ENCODE results near the gene UXS1. TPM values are rescaled to one million over a fixed set of nuclear protein-coding genes. Genes with fewer than 3 reads are reported as not detected.

The UXS1 gene
- total RNA-seq, 4 donors from 2014 or later, result 23.5 to 40.4 (median 33.1) TPM

DNA sequence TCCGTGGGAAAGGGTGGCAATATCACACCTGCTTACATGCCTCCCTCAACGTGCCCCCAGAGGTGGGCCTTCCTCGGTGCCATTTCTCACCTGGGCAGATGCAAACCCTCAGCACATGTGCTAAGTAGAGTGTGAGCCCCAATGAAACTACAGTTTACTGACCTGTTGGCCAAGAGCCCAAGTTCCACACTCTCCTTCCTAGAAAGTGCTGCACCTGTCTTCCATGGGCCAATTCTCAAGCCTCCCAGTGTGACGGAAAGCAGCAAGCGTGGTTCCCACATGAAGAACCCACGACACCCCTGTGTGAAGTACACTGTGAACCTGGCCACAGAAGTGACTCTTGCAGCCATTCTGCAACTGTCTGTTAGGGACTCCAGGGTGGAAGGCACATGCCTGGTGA is 73.7 kb downstream of the UXS1 start:
- no peak for TF ChIP-seq POLR2A (IDR thresholded peaks at IDR 0.05)
- TF ChIP-seq, protein P1, sequence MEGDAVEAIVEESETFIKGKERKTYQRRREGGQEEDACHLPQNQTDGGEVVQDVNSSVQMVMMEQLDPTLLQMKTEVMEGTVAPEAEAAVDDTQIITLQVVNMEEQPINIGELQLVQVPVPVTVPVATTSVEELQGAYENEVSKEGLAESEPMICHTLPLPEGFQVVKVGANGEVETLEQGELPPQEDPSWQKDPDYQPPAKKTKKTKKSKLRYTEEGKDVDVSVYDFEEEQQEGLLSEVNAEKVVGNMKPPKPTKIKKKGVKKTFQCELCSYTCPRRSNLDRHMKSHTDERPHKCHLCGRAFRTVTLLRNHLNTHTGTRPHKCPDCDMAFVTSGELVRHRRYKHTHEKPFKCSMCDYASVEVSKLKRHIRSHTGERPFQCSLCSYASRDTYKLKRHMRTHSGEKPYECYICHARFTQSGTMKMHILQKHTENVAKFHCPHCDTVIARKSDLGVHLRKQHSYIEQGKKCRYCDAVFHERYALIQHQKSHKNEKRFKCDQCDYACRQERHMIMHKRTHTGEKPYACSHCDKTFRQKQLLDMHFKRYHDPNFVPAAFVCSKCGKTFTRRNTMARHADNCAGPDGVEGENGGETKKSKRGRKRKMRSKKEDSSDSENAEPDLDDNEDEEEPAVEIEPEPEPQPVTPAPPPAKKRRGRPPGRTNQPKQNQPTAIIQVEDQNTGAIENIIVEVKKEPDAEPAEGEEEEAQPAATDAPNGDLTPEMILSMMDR (IDR thresholded peaks at IDR 0.05), result no peak
- DNase-seq, result no peak
- no peak overlapping the region for H3K27ac ChIP-seq
- intact Hi-C loops (cut with DNase I), result no loop called here
- no peaks in the 10 kb centered on the region for H3K27me3 ChIP-seq
- no peaks in the 10 kb centered on the region for H3K9me3 ChIP-seq
- H3K4me3 ChIP-seq, result no peak overlapping the region
- H3K36me3 ChIP-seq, result peaks cover 0 to 74% (median 8%) of the 10 kb centered on the region in 3 donors
- H3K4me1 ChIP-seq, result peaks cover 0 to 42% (median 2%) of the 10 kb centered on the region in 3 donors
- WGBS, 2 donors, result 84 to 89% methylated on average over 3 to 6 of the region's 6 CpGs

DNA sequence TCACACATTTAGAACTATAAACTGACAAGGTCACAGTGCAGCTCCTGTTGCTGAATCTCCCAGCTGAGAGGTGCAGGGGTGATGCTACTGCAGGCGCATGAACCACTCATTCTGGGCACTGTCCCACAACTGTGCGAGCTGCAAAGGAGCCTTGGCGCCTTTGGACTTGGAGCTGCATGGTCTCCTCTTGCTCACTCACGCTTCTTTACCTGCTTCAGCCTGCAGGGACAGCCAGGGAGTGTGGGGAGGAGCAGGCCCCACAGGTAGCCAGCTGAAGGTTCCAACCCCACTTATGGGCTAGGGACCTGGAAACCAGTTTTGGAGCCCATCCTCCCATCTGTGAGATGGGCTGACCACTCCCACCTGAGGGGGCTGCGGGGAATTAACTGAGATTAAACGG is 75.0 kb downstream of the UXS1 start:
- H3K36me3 ChIP-seq, result peaks cover 0 to 64% (median 8%) of the 10 kb centered on the region in 3 donors
- no peak overlapping the region for H3K4me3 ChIP-seq
- TF ChIP-seq, protein P1 (IDR thresholded peaks at IDR 0.05), result no peak
- TF ChIP-seq POLR2A (IDR thresholded peaks at IDR 0.05), result no peak
- no peak overlapping the region for H3K27ac ChIP-seq
- peaks cover 0 to 42% (median 0%) of the 10 kb centered on the region in 3 donors for H3K4me1 ChIP-seq
- no peaks in the 10 kb centered on the region for H3K27me3 ChIP-seq
- intact Hi-C loops (cut with DNase I), result no loop called here
- no peaks in the 10 kb centered on the region for H3K9me3 ChIP-seq
- DNase-seq, result no peak
- WGBS, 2 donors, result 87 to 88% methylated on average over 4 of the region's 6 CpGs

DNA sequence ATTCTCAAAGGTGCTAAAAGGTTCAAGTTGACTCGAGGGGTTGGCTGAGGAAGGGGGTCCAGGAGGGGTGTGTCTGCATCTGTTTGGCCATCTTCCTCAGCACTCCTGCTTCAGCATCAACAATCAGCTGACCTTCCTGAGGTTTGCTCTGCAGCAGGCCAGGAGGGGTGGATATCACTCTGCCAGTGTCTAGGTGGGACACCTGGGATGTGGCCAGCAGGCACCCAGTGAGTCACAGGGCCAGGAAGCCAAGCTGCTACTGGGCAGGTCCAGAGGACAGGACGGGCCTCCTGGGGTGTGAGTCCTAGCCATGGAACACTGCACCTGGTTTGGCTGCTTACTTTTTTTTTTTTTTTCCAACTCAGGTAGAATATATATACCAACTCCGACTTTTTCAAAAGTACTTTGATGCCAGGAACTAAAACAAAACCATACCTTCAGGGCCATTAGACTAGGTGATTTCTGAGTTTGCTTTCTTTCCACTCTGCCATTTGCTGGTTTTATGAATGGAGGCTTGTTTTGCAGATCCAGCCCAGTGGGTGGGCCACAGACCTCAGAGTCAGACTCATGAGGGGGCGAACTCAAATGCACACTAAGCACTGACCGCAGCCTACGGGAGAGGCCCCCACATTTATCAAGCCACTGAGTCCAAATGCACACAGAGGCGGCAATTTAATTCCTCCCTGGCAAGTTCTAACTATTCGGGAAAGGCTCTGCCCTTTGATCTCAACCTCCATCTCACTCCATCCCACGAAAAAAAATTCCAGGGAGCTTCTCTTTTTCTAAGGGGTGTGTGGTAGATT is 76.0 kb downstream of the UXS1 start:
- DNase-seq, result no peak
- TF ChIP-seq, protein P1 (IDR thresholded peaks at IDR 0.05), result no peak
- no peak for TF ChIP-seq POLR2A (IDR thresholded peaks at IDR 0.05)
- Histone ChIP-seq H3K4me3 (no peak overlapping the region), H3K4me1 (peaks cover 0 to 47% (median 0%) of the 10 kb centered on the region in 3 donors), H3K9me3 (no peaks in the 10 kb centered on the region), H3K27ac (peak overlapping the region in 1 of 4 donors; percentile 29), H3K36me3 (peaks cover 0 to 61% (median 8%) of the 10 kb centered on the region in 3 donors), H3K27me3 (no peaks in the 10 kb centered on the region)
- intact Hi-C loops (cut with DNase I), result no loop called here
- WGBS, 2 donors, result 60 to 79% methylated on average over 8 to 9 of the region's 9 CpGs

DNA sequence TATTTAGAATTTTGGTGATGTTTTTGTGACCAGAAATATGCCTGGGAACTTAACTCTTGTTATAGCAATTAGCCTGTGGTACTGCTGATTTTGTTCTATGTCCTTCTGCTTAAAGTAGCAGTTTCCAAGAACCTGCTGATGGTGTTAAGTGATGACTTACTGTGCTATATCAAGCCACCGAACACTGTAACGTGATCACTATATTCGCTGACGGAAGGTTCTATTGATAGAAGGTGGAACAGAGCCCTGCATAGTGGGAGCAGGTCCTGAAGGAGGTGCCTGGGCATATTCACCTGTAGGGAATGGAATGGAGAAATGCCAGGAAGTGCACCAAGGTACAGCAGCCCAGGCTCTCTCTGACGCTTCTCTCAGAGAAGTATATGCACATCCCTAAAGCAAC is 76.8 kb downstream of the UXS1 start:
- Histone ChIP-seq H3K27ac (no peak overlapping the region), H3K4me1 (peaks cover 0 to 44% (median 0%) of the 10 kb centered on the region in 3 donors), H3K27me3 (no peaks in the 10 kb centered on the region), H3K36me3 (peaks cover 0 to 59% (median 8%) of the 10 kb centered on the region in 3 donors), H3K4me3 (no peak overlapping the region), H3K9me3 (no peaks in the 10 kb centered on the region)
- DNase-seq, result no peak
- intact Hi-C loops (cut with DNase I), result no loop called here
- WGBS, 2 donors, result 98 to 100% methylated on average over 1 to 5 of the region's 5 CpGs
- TF ChIP-seq, protein P1 (IDR thresholded peaks at IDR 0.05), result no peak
- TF ChIP-seq POLR2A (IDR thresholded peaks at IDR 0.05), result no peak

DNA sequence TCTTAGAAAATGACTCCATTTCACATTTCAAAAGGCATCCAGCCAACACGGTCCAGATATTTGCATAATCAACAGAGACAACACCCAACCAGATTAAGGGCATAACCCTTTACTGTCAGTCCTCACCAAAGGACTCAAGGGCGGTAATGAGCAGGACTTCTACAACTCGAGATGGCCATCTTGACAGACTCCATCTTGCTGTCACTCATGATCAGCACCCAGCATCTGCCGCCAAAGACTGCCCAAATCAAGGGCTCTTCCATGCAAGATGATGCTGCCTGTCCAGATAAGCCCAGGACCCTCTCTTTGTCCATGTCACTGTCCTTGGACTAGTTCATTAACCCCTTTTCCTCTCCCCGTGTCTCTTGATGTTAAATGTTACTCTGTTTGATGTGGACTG is 77.9 kb downstream of the UXS1 start:
- peaks cover 0 to 59% (median 7%) of the 10 kb centered on the region in 3 donors for H3K36me3 ChIP-seq

More for the DNA sequence above, 77.9 kb downstream of the UXS1 start:
- no peak for DNase-seq
- Histone ChIP-seq H3K27ac (no peak overlapping the region), H3K9me3 (no peaks in the 10 kb centered on the region), H3K4me3 (no peak overlapping the region), H3K4me1 (peaks cover 0 to 38% (median 0%) of the 10 kb centered on the region in 3 donors), H3K27me3 (no peaks in the 10 kb centered on the region)
- 69 to 71% methylated on average over 5 of the region's 5 CpGs for WGBS, 2 donors
- TF ChIP-seq POLR2A (IDR thresholded peaks at IDR 0.05), result no peak
- TF ChIP-seq, protein P1 (IDR thresholded peaks at IDR 0.05), result no peak
- intact Hi-C loops (cut with DNase I), result no loop called here
